Fibroblast of skin of left biceps (primary cell): ENCODE measurements around the gene NEUROG1.

Experiments used
- DNase-seq, 2 experiments: peaks; one replicate each; pipeline ENCODE4 v3.0.0-alpha.2; 2013; ENCODE audit warnings: low read depth in 2 of 2

Gene NEUROG1

DNA sequence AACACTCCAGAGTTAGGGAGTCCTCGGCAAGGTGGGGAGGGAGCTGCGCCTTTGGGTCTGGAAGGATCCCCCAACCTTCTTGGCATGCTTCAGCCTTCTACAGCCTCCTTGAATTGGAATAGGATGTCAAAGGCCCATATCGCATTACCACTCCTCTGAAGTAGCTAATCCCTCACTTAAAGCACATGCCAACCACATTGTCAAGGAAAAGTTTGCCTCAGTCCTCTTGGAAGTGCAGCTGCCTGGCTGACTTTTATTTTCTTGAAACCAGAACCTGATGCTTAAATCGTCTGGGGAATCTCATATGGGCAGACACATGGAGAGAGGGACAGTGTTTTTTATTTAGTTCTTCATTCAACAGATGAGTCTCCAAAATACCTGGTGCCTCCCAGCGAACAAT lies 28.6 kb upstream of the NEUROG1 start:
- no peak for DNase-seq

DNA sequence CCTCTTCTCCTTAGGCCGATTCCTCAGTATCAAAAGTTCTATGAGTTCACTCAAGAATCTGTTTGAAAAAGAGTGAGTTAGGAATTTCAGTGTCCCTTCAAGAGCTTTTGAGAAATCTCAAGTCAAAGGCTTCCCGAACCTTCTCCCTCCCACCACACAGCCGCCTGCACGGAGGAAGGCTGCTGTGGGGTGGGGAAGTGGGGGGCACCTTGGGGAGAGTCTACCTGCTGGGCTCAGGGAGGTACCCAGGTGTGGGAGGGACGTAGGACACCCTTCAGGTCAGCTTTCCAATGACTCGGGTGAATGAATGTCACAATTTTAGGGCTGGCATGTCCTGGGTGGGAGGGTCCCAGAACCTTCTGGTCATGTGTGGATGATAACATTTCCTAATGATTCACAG lies 25.5 kb upstream of the NEUROG1 start:
- no peak for DNase-seq

- peak; percentile 31 to 40 for DNase-seq
These were observed 25.1 kb upstream of the NEUROG1 start for GRCh38 chr5:135560858-135561257.

GRCh38 chr5:135559354-135559753 lies 23.6 kb upstream of the NEUROG1 start:
- no peak for DNase-seq

DNA sequence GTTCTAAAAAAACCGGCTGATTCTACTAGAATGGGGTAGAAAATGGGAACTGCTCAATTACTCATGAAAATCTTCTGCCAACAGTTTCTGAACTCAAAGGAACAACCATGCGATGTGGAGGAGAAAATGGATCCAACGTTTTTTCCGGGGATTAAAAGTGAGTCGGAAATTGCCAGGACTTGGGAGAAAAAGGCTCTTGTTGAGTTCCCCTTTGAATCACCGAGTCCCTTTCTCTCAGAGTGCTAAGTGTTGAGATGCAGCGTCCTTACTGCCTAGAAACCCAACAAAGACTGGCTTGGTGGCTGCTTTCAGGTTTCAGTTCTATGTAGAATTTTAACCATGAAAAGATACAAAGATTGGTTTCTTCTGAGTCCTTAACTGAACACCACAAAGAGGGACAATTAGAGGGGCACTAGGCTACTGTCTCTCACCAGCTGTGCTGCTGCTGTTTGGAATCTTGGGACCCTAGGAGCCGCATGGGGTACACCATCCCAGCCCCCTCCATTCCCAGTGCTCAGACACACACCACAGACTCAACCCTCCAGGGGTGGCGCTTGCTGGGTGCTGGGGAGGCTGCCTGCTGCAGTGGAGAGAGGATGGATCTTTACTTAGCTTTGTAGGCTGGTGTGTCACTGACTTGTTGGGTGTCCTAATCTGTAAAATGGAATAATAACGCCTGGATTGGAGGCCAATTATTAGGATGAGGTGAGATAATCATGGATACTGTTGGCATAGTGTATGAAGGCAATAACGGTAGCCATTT lies 21.5 kb upstream of the NEUROG1 start:
- DNase-seq = no peak

DNA sequence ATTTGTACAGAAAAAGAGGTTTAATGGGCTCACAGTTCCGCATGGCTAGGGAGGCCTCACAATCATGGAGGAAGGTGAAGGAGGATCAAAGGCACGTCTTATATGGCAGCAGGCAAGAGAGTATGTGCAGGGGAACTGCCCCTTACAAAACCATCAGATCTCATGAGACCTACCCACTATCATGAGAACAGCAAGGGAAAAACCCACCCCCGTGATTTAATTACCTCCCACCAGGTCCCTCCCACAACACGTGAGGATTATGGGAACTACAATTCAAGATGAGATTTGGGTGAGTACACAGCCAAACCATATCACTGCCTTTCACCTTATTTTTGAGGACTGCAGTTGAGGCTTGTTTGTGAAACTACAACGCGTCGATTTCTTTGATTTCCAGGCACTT lies 20.9 kb upstream of the NEUROG1 start:
- DNase-seq = no peak

- no peak for DNase-seq
These were observed 19.8 kb upstream of the NEUROG1 start for GRCh38 chr5:135555530-135555929.

DNA sequence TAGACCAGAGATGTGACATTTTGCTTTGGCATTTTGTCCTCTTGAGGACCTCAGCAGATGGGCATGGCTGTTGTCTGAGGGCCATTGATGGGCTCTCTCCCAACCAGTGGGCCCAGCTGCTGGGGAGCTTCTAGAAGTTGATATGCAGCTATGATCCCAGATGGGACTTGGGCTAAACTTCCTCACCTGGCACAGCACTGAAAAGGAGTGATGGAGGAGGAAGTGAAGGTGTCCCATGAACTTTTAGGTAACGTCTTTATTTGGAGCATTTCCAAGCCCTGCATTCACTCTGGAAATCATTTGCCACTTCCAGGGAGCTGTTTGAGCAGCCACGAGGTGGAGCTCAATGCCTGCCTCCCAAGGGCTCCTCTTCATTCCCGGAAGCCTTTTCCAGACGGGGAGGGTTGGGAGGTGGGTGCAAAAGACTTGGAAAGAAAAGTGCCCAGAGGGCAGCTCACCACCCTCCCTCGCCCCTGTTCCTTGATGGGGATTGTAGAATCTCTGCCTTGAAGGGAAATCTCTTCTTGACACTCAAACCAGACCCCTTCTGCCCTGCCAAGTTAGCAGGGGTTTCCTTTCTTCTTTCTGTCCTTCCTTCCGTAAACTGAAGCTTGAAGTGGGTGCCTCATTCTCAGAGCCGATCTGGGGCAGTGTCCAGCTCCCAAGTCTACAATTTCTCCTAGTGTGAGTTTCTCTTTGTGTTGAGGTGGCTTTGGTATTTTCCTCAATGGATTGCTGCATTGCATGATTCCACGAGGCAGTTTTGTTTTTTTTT lies 18.1 kb upstream of the NEUROG1 start:
- DNase-seq = no peak

DNA sequence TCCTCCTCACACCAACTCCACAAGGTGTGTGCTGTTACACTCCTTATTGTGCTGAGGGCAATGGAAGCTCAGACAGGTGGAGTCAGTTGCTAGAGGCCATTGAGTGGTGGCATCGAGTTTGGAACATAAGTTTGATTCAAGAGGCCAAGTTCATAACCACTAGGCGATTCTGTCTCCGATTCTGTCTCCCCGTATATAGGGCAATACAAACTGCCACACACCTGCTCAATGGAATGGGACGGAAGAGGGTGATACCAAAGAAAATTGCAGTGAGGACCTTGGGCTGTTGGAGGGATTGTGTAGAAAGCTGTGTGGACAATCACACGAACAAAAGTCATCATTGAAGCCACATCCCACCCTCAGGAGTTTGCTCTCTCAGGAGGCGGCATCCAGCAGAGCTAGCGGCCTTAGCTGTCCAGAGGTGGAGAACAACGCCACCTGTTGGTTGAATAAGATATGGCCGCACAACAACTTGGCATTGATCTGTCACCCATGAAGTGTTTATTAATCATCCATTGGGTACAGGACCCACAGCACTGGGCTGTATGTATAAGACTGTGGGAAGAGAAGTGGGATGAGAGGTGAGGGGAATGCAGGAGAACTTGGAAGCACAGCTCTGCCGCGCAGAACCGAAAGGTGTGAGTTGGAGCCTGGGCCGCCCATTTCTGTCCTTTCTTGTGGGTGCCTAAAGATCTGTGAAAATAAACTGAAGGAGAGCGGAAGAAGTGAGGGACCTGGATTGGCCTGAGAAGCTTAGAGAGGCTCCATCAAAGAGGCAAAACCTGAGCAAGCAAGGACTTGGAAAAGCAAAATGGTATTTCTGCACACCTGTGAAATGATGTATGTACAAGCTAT lies 16.1 kb upstream of the NEUROG1 start:
- peak; percentile 18 to 38 for DNase-seq

- no peak for DNase-seq
These were observed 13.6 kb upstream of the NEUROG1 start for GRCh38 chr5:135549413-135549812.

DNA sequence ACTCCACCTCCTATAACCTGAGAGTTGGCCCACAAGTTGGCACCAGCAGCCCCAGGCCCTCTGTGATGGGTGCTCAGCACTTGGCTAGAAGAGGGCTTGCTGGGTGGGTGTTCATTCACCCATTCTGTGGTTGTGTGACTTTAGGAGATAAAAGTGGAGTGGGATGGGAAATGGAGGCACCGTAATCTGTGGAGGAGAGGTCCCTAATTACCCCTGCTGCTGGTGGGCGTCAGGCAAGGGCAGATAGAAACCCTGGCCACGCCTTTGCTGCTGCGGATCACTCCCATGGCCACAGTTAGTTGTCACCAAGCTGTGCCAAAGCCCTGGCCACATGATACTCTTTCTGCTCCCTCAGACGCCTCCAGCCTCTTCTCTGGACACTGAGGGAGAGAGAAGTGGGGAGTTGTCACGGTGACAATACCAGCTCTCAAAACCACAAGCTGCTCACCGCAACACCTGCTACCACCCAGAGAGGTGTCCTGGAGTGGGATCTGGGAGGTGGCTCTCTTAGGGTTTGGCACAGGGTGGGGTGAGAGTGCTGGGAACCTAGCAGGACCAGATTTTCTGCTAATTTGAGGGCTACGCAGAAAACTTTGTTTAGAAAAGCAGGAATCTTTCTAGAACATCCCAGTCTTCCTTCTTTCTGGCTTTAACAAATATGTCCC lies 12.0 kb upstream of the NEUROG1 start:
- no peak for DNase-seq

- no peak for DNase-seq
These were observed 11.1 kb upstream of the NEUROG1 start for GRCh38 chr5:135546912-135547311.

GRCh38 chr5:135546101-135546500 lies 10.3 kb upstream of the NEUROG1 start:
- DNase-seq = no peak

DNA sequence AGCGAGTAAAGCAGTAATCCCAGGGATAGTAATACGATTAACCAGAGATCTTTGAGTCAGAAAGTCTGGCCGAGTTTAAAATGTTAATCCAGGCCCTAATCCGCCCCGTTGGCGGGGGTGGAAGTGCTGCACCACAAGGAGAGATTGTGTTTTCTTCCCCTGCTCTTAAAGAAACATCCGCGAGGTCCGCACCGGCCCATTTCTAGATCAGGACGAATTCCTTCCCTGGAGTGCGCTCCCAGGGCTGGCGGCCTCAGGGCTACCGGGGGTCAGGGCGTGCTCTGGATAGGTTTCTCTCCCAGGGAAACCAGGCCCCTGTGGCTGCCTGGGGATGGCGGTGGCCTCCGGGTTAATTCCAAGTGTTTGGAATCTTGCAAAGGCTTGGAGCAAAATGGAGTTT lies 9.3 kb upstream of the NEUROG1 start:
- DNase-seq = no peak

DNA sequence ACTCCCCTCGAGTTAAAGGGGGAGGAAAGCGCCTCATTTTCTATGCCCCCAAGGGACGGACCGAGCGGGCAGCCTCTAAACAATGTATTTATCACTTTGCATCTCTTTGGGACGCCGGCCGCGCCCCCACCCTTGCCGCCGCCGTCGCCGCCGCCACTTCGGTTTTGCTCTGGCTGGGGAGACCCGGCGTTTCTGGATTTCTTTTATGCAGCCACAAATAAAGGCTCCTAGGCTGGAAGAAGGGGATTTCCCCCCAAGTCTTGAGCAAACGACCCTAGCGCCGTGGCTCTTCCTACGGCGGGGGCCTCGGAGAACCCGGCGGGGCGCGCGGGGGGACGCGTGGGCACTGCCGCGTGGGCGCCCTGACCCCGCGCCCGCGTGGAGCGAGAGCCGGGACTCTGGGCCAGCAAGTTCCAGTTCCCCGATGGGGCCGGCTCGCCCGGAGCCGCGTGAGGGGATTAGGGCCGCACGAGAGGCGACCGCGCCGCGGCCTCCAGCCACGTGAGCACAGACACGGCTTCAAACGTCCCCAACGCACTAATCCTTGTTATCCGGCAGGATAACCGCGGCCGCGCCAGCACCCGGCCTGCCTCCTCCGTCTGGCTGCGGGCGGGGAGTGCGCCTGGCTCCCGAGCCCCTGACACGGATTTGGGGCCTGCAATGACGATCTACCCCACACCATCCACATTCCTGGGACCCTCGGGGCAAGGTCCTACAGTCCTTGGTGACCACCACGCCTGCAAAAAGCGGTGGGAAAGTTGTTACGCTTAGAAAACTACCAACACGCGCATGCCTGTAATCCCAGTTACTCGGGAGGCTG lies 7.9 kb upstream of the NEUROG1 start:
- DNase-seq = no peak

GRCh38 chr5:135543001-135543484 lies 7.3 kb upstream of the NEUROG1 start:
- DNase-seq = no peak

GRCh38 chr5:135541807-135542502 lies 6.2 kb upstream of the NEUROG1 start:
- DNase-seq = no peak

- no peak for DNase-seq
These were observed 3.8 kb upstream of the NEUROG1 start for GRCh38 chr5:135539430-135540005.

- DNase-seq = no peak
These were observed 2.5 kb upstream of the NEUROG1 start for GRCh38 chr5:135538261-135538660.

DNA sequence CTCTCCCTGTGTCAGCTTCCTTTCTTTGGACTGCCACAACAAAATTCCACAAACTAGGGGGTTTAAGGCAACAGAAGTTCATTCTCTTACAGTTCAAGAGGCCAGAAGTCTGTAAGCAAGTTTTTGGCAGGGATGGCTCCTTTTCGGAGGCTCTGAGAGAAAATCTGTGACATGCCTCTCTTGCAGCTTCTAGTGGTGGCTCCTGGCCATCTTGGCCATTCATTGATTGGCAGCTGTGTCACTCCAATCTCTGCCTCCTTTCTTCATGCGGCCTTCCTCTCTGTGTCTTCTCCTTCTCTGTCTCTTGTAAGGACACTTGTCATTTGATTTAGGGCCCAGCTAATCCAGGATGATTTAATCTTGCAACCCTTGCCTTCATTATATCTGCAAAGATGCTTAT lies 2.0 kb upstream of the NEUROG1 start:
- DNase-seq = no peak
